HL-60 (cell line): Measurements from ENCODE around the gene RBPJ.

Source experiments
- DNase-seq, 2 experiments: peaks; one replicate each; pipeline ENCODE4 v3.0.0-alpha.2; 2010 to 2020; ENCODE audit warnings: low read depth in 1 of 2, low spot score in 1 of 2
- H3K27ac ChIP-seq: fragments of 250-450 bp; sonication (Bioruptor Pico); replicated peaks from 2 replicates; pipeline ENCODE4 v1.5.1; 2020; ENCODE audit warnings: mild to moderate bottlenecking, moderate library complexity
- H3K27me3 ChIP-seq: fragments of 250-450 bp; sonication (Bioruptor Pico); 2 replicates; pipeline ENCODE4 v1.5.1; 2021; ENCODE audit warnings: mild to moderate bottlenecking, moderate library complexity; ENCODE audit not compliant: insufficient read depth, poor library complexity, severe bottlenecking
- H3K4me3 ChIP-seq: replicated peaks from 2 replicates; pipeline ENCODE4 v1.5.1; 2011; ENCODE audit warnings: mild to moderate bottlenecking, control low read depth, low read length; ENCODE audit not compliant: insufficient read depth
- CTCF ChIP-seq: IDR thresholded peaks from one replicate; pipeline ENCODE4 v1.5.1; 2011; ENCODE audit warnings: low read length, control low read depth, inconsistent platforms; ENCODE audit not compliant: insufficient read depth
- GABPA ChIP-seq: IDR thresholded peaks from 2 replicates; pipeline ENCODE4 v1.6.1; 2012; ENCODE audit warnings: low read depth
- POLR2AphosphoS5 ChIP-seq: IDR thresholded peaks from 2 replicates; pipeline ENCODE4 v1.6.1; 2012; ENCODE audit warnings: low read depth
- REST ChIP-seq: IDR thresholded peaks from 2 replicates; pipeline ENCODE4 v1.6.1; 2012; ENCODE audit warnings: low read depth; ENCODE audit not compliant: insufficient replicate concordance
- SPI1 ChIP-seq: IDR thresholded peaks from 2 replicates; pipeline ENCODE4 v1.6.1; 2012; ENCODE audit warnings: low read depth, mild to moderate bottlenecking, borderline replicate concordance

RBPJ gene

GRCh38 chr4:26433556-26433955 lies 112.7 kb downstream of the RBPJ start:
- H3K27me3 ChIP-seq: no peaks in the 10 kb centered on the region
- no peak for TF ChIP-seq CTCF

GRCh38 chr4:26434030-26434639 lies 113.3 kb downstream of the RBPJ start:
- no peak for DNase-seq
- Histone ChIP-seq H3K27ac (no peak overlapping the region), H3K4me3 (no peak overlapping the region), H3K27me3 (no peaks in the 10 kb centered on the region)
- TF ChIP-seq GABPA (no peak), SPI1 (no peak), POLR2AphosphoS5 (no peak), REST (no peak), CTCF (no peak)

More at GRCh38 chr4:26433556-26433955, 112.7 kb downstream of the RBPJ start:
- no peak overlapping the region for H3K4me3 ChIP-seq
- no peak for DNase-seq
- no peak overlapping the region for H3K27ac ChIP-seq

DNA sequence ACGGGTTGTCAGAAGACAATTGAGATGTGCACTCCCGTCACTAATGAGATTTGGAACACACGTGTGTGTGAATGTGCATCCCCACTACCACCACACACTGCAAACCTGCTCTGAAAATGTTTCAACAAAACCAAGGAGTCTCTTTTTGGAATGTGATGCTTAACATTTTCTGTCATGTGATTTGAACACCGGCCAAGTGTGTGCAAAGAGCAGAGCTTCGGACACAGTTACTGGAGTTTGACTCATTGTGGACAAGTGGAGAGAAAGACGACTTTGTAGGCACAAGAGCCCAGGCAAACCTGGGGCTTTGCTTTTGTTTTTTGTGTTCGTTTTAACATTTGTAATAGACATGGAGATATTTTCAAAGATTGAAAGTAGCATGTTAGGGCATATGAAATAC lies 120.3 kb downstream of the RBPJ start:
- DNase-seq: no peak
- TF ChIP-seq POLR2AphosphoS5 (no peak), SPI1 (no peak), REST (no peak), GABPA (no peak), CTCF (no peak)
- Histone ChIP-seq H3K4me3 (no peak overlapping the region), H3K27me3 (no peaks in the 10 kb centered on the region), H3K27ac (no peak overlapping the region)

- Histone ChIP-seq H3K27ac (no peak overlapping the region), H3K27me3 (no peaks in the 10 kb centered on the region), H3K4me3 (no peak overlapping the region)
- DNase-seq: no peak
- TF ChIP-seq REST (no peak), SPI1 (no peak), GABPA (no peak), CTCF (no peak), POLR2AphosphoS5 (no peak)
These were observed 121.0 kb downstream of the RBPJ start for GRCh38 chr4:26441771-26442170.
